GM12878 (cell line): Measurements from ENCODE around the gene NCKAP5. TPM values are rescaled to one million over a fixed set of nuclear protein-coding genes. Genes with fewer than 3 reads are reported as not detected.

ENCODE experiments used
- ATAC-seq: fragments of 200-7000 bp; cut with Tn5 transposase; 3 replicates; pipeline ENCODE4 v1.9.1; 2020; ENCODE audit warnings: mild to moderate bottlenecking, moderate library complexity
- BruUV-seq: library from RNA; stranded (reverse); fragments of 400-500 nt; replicated peaks from 2 replicates; lab custom pipeline; 2021; lab: Mats Ljungman, UMichigan
- CTCF ChIA-PET: fragments of 300-600 bp; sonication (Branson Sonifier 250); formaldehyde crosslinking; extraction: SDS; loops from one replicate; lab custom pipeline; 2021; ENCODE audit warnings: inconsistent platforms; lab: Yijun Ruan, JAX
- POLR2A ChIA-PET: fragments of 350-600 bp; formaldehyde crosslinking; extraction: SDS; loops from one replicate; lab custom pipeline; 2021; ENCODE audit warnings: inconsistent platforms; lab: Charles Lee
- RAD21 ChIA-PET: fragments of 300-600 bp; sonication (Branson Sonifier 250); formaldehyde crosslinking; loops from one replicate; lab custom pipeline; 2023; ENCODE audit warnings: antibody characterized with exemption; ENCODE audit not compliant: unreplicated experiment; lab: Charles Lee
- SMC1A ChIA-PET: fragments of 300-600 bp; sonication (Branson Sonifier 250); formaldehyde crosslinking; loops from one replicate; lab custom pipeline; 2023; ENCODE audit not compliant: unreplicated experiment, uncharacterized antibody; lab: Charles Lee
- DNase-seq: peaks from one replicate; pipeline ENCODE4 v3.0.0-alpha.2; 2011; ENCODE audit warnings: low read depth, low spot score
- FAIRE-seq: peaks from 3 replicates; lab custom pipeline; 2011; peaks lifted over from hg19 to GRCh38; lab: Jason Lieb, UNC
- H2AFZ ChIP-seq: 2 replicates; pipeline ENCODE4 v1.6.0; 2011; ENCODE audit warnings: low read depth, low read length, control low read depth; ENCODE audit not compliant: control insufficient read depth
- H3K27ac ChIP-seq: 2 replicates; pipeline ENCODE4 v1.5.1; 2011; ENCODE audit warnings: control low read depth; ENCODE audit not compliant: control insufficient read depth, insufficient read depth
- H3K27me3 ChIP-seq, 2 experiments: replicated peaks in 1 of 2; 2 replicates each; pipeline versions ENCODE4 v1.6.0 to v1.6.1; 2011; ENCODE audit warnings: low read length in 1 of 2; ENCODE audit not compliant: control insufficient read depth in 2 of 2, insufficient read depth in 2 of 2
- H3K36me3 ChIP-seq, 2 experiments: 2 replicates each; pipeline ENCODE4 v1.5.1; 2011; ENCODE audit warnings: low read length in 1 of 2; ENCODE audit not compliant: control insufficient read depth in 2 of 2, insufficient read depth in 2 of 2
- H3K4me1 ChIP-seq: 2 replicates; pipeline ENCODE4 v1.6.1; 2011; ENCODE audit warnings: mild to moderate bottlenecking, low read length, moderate library complexity, mixed read lengths; ENCODE audit not compliant: control insufficient read depth, insufficient read depth
- H3K4me2 ChIP-seq: 2 replicates; pipeline ENCODE4 v1.6.0; 2011; ENCODE audit warnings: control low read depth; ENCODE audit not compliant: control insufficient read depth, insufficient read depth
- H3K4me3 ChIP-seq: fragments of 200-600 bp; sonication (generic); 2 replicates; pipeline ENCODE4 v1.5.1; 2016
- H3K79me2 ChIP-seq: 2 replicates; pipeline ENCODE4 v1.6.0; 2011; ENCODE audit warnings: low read length; ENCODE audit not compliant: control insufficient read depth, insufficient read depth
- H3K9ac ChIP-seq: 2 replicates; pipeline ENCODE4 v1.8.0; 2011; ENCODE audit warnings: low read length, control low read depth, mixed read lengths; ENCODE audit not compliant: control insufficient read depth, insufficient read depth
- H3K9me3 ChIP-seq: replicated peaks from 3 replicates; pipeline ENCODE4 v1.5.1; 2011; ENCODE audit warnings: mild to moderate bottlenecking, low read length; ENCODE audit not compliant: control insufficient read depth, insufficient read depth
- H4K20me1 ChIP-seq: 2 replicates; pipeline ENCODE4 v1.6.0; 2011; ENCODE audit not compliant: control insufficient read depth, insufficient read depth
- CBFB ChIP-seq: IDR thresholded peaks from 2 replicates; pipeline ENCODE4 v1.6.1; 2016; ENCODE audit warnings: antibody characterized with exemption, low read depth
- STAT1 ChIP-seq: fragments of 450-650 bp; conservative IDR thresholded peaks from 2 replicates; pipeline ENCODE4 v1.6.1; 2014; ENCODE audit warnings: antibody characterized with exemption, mild to moderate bottlenecking
- TCF7 ChIP-seq: IDR thresholded peaks from 2 replicates; pipeline ENCODE4 v1.6.1; 2014; ENCODE audit warnings: antibody characterized with exemption, borderline replicate concordance
- ZNF622 ChIP-seq: fragments of 450-650 bp; IDR thresholded peaks from 2 replicates; pipeline ENCODE4 v1.6.1; 2017; ENCODE audit warnings: mild to moderate bottlenecking, inconsistent platforms
- WGBS: methylation state at CpG from one replicate; pipeline ENCODE4 v1.1.6; 2016; ENCODE audit warnings: low lambda C conversion rate; ENCODE audit not compliant: insufficient replicate concordance, insufficient coverage; ENCODE audit errors: missing lambda C conversion rate; 5-methylcytosine and 5-hydroxymethylcytosine counted together
- in situ Hi-C: fragments of 300-500 bp; cut with MboI; formaldehyde crosslinking; loops from 9 replicates; pipeline ENCODE4 v1.14.3; 2018; ENCODE audit warnings: mixed read lengths
- intact Hi-C: fragments of 100-400 bp; cut with micrococcal nuclease; formaldehyde crosslinking; loops from one replicate; pipeline ENCODE4 v1.14.2; 2022; ENCODE audit not compliant: unreplicated experiment
- polyA plus RNA-seq, 11 experiments: library from polyadenylated mRNA; depleted of rRNA in 4 of 11; unstranded in 6 of 11; stranded (reverse) in 5 of 11; fragments of >200 nt; fragmentation: Nextera tagmentation in 4 of 11; fragmentation: Illumina TruSeq in 1 of 11; extraction: Ambion mirVana in 4 of 11; extraction: Trizol in 1 of 11; gene quantifications; 1 replicate in 1 of 11; 2 replicates in 10 of 11; pipeline versions ENCODE4 v1.2.1 to v1.2.3, GENCODE V29; 2011 to 2016; ENCODE audit warnings: inconsistent platforms in 2 of 11, missing spikeins in 2 of 11, low read depth in 1 of 11
- total RNA-seq, 4 experiments: library from RNA; depleted of rRNA in 3 of 4; stranded (reverse); fragments of >200 nt in 3 of 4; fragmentation: Illumina TruSeq in 1 of 4; extraction: Trizol in 1 of 4; gene quantifications; 2 replicates each; pipeline versions ENCODE4 v1.2.1 to v1.2.3, GENCODE V29; 2013 to 2021
- TF ChIP-seq, protein P1 (sequence below): fragments of 450-650 bp; IDR thresholded peaks from 2 replicates; pipeline ENCODE4 v1.6.1; 2017; ENCODE audit warnings: borderline replicate concordance

NCKAP5 gene
- total and polyA plus RNA-seq, 10 of the 15 experiments (the other 5 are each of a cell fraction or from before 2014, with no cell fraction given) = 0.06 to 0.44 (median 0.16) TPM

DNA sequence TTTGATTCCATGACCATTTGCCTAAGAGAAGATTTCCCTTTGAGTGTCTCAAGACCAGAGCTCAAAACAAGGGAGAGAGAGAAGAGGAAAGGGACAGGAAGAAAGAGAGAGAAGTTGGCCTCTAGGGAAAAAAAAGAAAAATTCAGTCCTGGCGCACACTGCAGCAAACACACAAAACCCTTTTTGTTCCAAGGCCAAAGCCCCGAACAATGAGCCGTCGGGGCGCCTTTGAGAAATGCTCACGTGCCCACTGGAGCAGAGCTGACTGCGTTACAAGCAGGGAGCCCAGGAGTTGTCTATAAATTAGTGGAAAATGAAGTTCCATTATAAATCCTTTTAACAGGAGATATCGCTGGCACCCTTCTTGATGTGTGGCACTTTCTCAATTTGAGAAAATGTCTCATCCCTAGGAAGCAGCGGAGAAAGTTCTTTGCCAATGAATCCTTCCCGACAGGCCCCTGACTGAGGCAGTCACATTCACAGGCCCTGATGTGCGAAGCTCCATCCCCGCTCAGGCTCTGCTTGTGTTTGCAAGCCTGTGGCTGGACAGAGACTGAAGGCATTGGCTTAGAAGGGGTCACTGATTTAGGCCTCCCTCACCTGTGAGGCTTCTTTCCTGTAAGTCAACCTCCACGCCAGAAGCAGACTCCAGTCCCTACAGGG lies 32.1 kb upstream of the NCKAP5 start:
- BruUV-seq = no TSS peak
- TF ChIP-seq TCF7 = no peak
- TF ChIP-seq, protein P1, sequence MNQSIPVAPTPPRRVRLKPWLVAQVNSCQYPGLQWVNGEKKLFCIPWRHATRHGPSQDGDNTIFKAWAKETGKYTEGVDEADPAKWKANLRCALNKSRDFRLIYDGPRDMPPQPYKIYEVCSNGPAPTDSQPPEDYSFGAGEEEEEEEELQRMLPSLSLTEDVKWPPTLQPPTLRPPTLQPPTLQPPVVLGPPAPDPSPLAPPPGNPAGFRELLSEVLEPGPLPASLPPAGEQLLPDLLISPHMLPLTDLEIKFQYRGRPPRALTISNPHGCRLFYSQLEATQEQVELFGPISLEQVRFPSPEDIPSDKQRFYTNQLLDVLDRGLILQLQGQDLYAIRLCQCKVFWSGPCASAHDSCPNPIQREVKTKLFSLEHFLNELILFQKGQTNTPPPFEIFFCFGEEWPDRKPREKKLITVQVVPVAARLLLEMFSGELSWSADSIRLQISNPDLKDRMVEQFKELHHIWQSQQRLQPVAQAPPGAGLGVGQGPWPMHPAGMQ = no peak
- Histone ChIP-seq H2AFZ (no peak overlapping the region), H3K9me3 (no peaks in the 10 kb centered on the region), H3K4me2 (no peak overlapping the region), H3K27me3 (peaks cover 0 to 2% of the 10 kb centered on the region in 2 experiments; a peak in 2 of 4 replicates), H3K27ac (no peak overlapping the region), H3K4me3 (no peak overlapping the region), H4K20me1 (no peaks in the 10 kb centered on the region), H3K9ac (no peak overlapping the region), H3K79me2 (no peaks in the 10 kb centered on the region), H3K36me3 (no peaks in the 10 kb centered on the region), H3K4me1 (no peaks in the 10 kb centered on the region)
- ChIA-PET RAD21 (no interaction called here), POLR2A (no interaction called here), SMC1A (no interaction called here), CTCF (no interaction called here)
- in situ Hi-C loops (no loop called here), intact Hi-C loops (no loop called here)
- no peak for FAIRE-seq
- DNase-seq = no peak
- ATAC-seq = no peak
- WGBS = 52% methylated on average over 13 of the region's 13 CpGs

DNA sequence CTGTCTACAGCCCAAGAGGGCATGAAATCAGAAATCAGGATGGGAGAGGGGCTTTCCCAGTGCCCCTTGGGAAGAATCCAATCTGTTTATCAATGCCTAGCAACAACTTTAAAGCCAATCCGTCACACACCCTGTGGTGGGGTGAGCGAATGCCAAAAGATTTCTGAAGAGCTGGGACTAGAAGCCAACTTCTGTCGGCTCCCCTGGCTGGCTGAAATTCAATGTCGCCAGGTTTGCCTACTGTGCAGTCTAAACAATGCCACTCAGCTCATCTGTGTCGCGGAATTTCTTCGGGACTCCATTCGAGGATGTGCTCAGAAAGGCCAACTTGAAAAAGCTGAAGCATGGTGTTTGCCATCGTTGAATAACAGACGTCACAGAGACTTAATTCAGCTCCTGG lies 31.5 kb upstream of the NCKAP5 start:
- Histone ChIP-seq H3K27me3 (peaks cover 0 to 2% of the 10 kb centered on the region in 2 experiments; a peak in 2 of 4 replicates), H3K4me3 (no peak overlapping the region), H3K79me2 (no peaks in the 10 kb centered on the region), H3K27ac (no peak overlapping the region), H3K9me3 (no peaks in the 10 kb centered on the region), H4K20me1 (no peaks in the 10 kb centered on the region)
- RAD21 ChIA-PET = no interaction called here
- POLR2A ChIA-PET = no interaction called here
- ATAC-seq = no peak
- in situ Hi-C loops = no loop called here
- TF ChIP-seq ZNF622 (no peak), CBFB (no peak), STAT1 (no peak)
- TF ChIP-seq, all 136 proteins: peak for 0
- intact Hi-C loops = no loop called here
- Histone ChIP-seq H2AFZ (no peak overlapping the region), H3K4me2 (no peak overlapping the region), H3K36me3 (no peaks in the 10 kb centered on the region), H3K4me1 (no peaks in the 10 kb centered on the region), H3K9ac (no peak overlapping the region)
- SMC1A ChIA-PET = no interaction called here
- CTCF ChIA-PET = no interaction called here
- BruUV-seq = no TSS peak
- 3% methylated on average over 10 of the region's 10 CpGs for WGBS
- FAIRE-seq = no peak
- no peak for DNase-seq
